GM23248 (cell line): ENCODE results near the gene PNKP. TPM values are rescaled to one million over a fixed set of nuclear protein-coding genes. Genes with fewer than 3 reads are reported as not detected.

Experiments used
- DNase-seq: peaks from one replicate; pipeline ENCODE4 v3.0.0-alpha.2; 2015
- H2AFZ ChIP-seq: fragments of 200-600 bp; sonication (generic); 2 replicates; pipeline ENCODE4 v1.6.1; 2016; ENCODE audit warnings: antibody characterized with exemption
- H3F3A ChIP-seq: fragments of 200-600 bp; sonication (generic); 2 replicates; pipeline ENCODE4 v1.6.1; 2016; ENCODE audit warnings: mild to moderate bottlenecking, antibody characterized with exemption, mixed run types; ENCODE audit not compliant: insufficient read depth
- H3K27ac ChIP-seq: fragments of 200-600 bp; sonication (generic); 2 replicates; pipeline ENCODE4 v1.5.1; 2016; ENCODE audit warnings: mild to moderate bottlenecking
- H3K27me3 ChIP-seq: fragments of 200-600 bp; sonication (generic); replicated peaks from 2 replicates; pipeline ENCODE4 v1.6.1; 2016; ENCODE audit warnings: mild to moderate bottlenecking; ENCODE audit not compliant: insufficient read depth
- H3K36me3 ChIP-seq: fragments of 200-600 bp; sonication (generic); 2 replicates; pipeline ENCODE4 v1.6.1; 2016; ENCODE audit warnings: low read depth, mild to moderate bottlenecking
- H3K4me1 ChIP-seq: fragments of 200-600 bp; sonication (generic); 2 replicates; pipeline ENCODE4 v1.6.1; 2016; ENCODE audit warnings: mild to moderate bottlenecking; ENCODE audit not compliant: insufficient read depth
- H3K4me2 ChIP-seq: fragments of 200-600 bp; sonication (generic); one replicate; pipeline ENCODE4 v1.6.1; 2016; ENCODE audit warnings: mild to moderate bottlenecking; ENCODE audit not compliant: unreplicated experiment
- H3K4me3 ChIP-seq: fragments of 200-600 bp; sonication (generic); 2 replicates; pipeline ENCODE4 v1.5.1; 2016; ENCODE audit warnings: mild to moderate bottlenecking
- H3K79me2 ChIP-seq: fragments of 200-600 bp; sonication (generic); 2 replicates; pipeline ENCODE4 v1.6.1; 2016; ENCODE audit warnings: mild to moderate bottlenecking; ENCODE audit not compliant: insufficient read depth
- H3K9ac ChIP-seq: fragments of 200-600 bp; sonication (generic); 2 replicates; pipeline ENCODE4 v1.6.1; 2016; ENCODE audit warnings: mild to moderate bottlenecking
- H3K9me2 ChIP-seq: fragments of 200-600 bp; sonication (generic); 2 replicates; pipeline ENCODE4 v1.6.1; 2016; ENCODE audit warnings: mixed run types, mild to moderate bottlenecking, moderate library complexity; ENCODE audit not compliant: insufficient read depth
- H3K9me3 ChIP-seq: fragments of 200-600 bp; sonication (generic); one replicate; pipeline ENCODE4 v1.6.1; 2017; ENCODE audit warnings: low read depth
- H4K20me1 ChIP-seq: fragments of 200-600 bp; sonication (generic); 2 replicates; pipeline ENCODE4 v1.6.0; 2016; ENCODE audit not compliant: insufficient read depth
- EZH2 ChIP-seq: fragments of 200-600 bp; sonication (generic); IDR thresholded peaks from 2 replicates; pipeline ENCODE4 v1.6.1; 2018; ENCODE audit warnings: antibody characterized with exemption, mild to moderate bottlenecking; ENCODE audit not compliant: insufficient read depth, poor library complexity, severe bottlenecking
- EZH2phosphoT487 ChIP-seq: fragments of 200-600 bp; sonication (generic); IDR thresholded peaks from 2 replicates; pipeline ENCODE4 v1.6.1; 2018; ENCODE audit warnings: antibody characterized with exemption, moderate library complexity, mild to moderate bottlenecking, low read depth; ENCODE audit not compliant: insufficient read depth
- WGBS, 2 experiments: methylation state at CpG; one replicate each; pipeline ENCODE4 v1.1.6; 2015 to 2017; ENCODE audit warnings: low lambda C conversion rate in 2 of 2, low coverage in 1 of 2; ENCODE audit errors: missing lambda C conversion rate in 2 of 2; 5-methylcytosine and 5-hydroxymethylcytosine counted together
- in situ Hi-C: fragments of 300-500 bp; cut with MboI; formaldehyde crosslinking; loops from 2 replicates; pipeline ENCODE4 v1.15.0; 2020
- polyA plus RNA-seq: library from polyadenylated mRNA; unstranded; fragments of >200 nt; fragmentation: Nextera tagmentation; extraction: Ambion mirVana; gene quantifications from 2 replicates; pipeline ENCODE4 v1.2.1, GENCODE V29; 2016
- total RNA-seq: library from RNA; depleted of rRNA; stranded (reverse); fragments of >200 nt; shearing (Covaris generic); gene quantifications from 2 replicates; pipeline ENCODE4 v1.2.3, GENCODE V29; 2014

Gene PNKP
- total and polyA plus RNA-seq, 2 experiments from 2014 or later = 31.5 to 42.2 TPM

DNA sequence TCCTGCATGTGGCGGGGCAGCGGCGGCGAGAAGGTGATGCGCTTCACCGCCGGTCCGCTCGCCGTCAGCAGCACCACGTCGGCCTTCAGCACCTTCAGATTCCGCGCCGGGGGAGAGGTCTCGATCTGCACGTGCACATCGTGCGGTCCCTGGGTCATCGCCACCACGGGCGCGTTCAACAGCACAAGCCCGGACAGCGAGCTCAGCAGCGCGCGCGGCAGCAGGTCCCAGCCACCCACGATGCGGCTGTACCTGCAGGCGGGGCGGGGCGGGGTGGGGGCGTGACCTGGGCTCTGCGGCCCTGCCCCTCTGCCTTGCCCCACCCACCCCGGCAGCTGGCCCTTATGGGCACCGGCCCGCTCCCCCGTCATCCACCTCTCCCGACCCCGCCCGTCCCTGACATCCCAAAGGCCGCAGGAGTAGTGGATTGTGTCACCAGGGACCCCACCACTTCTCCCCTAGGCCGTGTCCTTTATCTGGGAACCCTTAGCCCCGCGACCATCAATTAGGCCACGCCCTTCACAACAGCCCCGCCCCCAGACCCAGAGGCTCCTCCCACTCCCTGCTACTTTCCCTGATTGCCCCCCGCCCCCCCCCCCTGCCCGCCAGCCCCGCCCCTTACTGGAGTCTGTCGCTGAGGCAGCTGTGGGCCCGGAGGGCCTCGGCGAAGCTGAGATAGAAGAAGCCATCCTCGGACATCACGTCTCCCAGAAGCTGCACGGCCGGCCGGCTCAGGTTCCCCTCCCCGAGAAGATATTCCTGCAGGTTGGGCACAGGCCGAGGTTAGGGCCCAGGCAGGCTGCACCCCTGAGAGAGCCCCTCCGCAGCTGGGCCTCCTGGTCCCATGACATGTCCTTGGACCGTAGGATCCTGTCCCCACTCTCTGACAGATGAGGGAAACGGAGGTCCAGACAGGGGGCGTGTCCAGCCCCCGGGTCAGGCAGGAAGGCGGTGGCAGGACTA, 23.3 kb upstream of the PNKP start:
- TF ChIP-seq EZH2 (no peak), EZH2phosphoT487 (no peak)
- in situ Hi-C loops = no loop called here
- WGBS, 2 experiments = 16 to 19% methylated on average over 38 to 68 of the region's 69 CpGs
- H3K27ac ChIP-seq = no peak overlapping the region
- no peak overlapping the region for H3K4me2 ChIP-seq
- H3K27me3 ChIP-seq = no peaks in the 10 kb centered on the region
- no peaks in the 10 kb centered on the region for H3K4me1 ChIP-seq
- no peak overlapping the region for H3K9ac ChIP-seq
- no peaks in the 10 kb centered on the region for H3F3A ChIP-seq
- DNase-seq = peak; percentile 31
- H3K9me2 ChIP-seq = no peaks in the 10 kb centered on the region
- no peak overlapping the region; the same call in 1 of the 2 replicates for H3K4me3 ChIP-seq
- no peak overlapping the region for H2AFZ ChIP-seq
- H3K79me2 ChIP-seq = no peaks in the 10 kb centered on the region
- H3K36me3 ChIP-seq = no peaks in the 10 kb centered on the region
- no peaks in the 10 kb centered on the region for H4K20me1 ChIP-seq
- H3K9me3 ChIP-seq = no peaks in the 10 kb centered on the region

DNA sequence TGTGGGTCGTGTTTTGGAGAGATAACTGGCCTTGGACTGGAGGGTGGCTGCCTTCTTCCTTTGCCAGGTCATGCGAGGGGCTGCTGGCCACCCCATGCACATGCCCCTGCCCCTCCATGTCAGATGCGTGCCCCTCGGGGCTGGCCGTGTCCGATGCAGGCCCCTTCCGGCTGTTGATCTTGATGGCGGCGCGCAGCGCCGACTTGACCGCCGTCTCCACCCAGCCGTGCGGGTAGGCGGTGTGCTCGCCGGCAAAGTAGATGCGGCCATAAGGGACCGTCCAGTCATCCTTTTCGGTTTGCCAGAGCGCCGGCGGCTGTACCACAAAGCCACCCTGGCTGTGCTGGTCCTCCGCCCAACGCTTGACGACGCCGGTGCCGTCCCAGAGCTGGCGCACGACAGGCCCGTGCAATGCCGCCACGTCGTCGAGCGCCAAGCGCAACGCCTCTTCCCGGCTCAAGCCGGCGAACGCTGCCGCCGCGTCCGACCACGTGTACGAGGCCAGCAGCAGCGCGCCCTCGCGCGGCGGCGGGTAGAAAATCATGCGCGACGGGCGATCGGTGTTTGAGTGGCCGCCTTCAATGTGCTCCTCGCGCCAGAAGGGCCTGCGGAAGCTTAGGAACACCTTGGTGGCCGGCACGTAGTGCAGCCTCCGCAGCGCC, 22.4 kb upstream of the PNKP start:
- DNase-seq = peak; percentile 82
- WGBS, 2 experiments = 21 to 26% methylated on average over 69 to 71 of the region's 71 CpGs
- Histone ChIP-seq H3K36me3 (no peaks in the 10 kb centered on the region), H3K9ac (no peak overlapping the region), H3K27ac (no peak overlapping the region), H3K79me2 (no peaks in the 10 kb centered on the region), H3K9me3 (no peaks in the 10 kb centered on the region), H3K27me3 (no peaks in the 10 kb centered on the region), H3K4me2 (no peak overlapping the region), H3F3A (no peaks in the 10 kb centered on the region), H2AFZ (no peak overlapping the region), H3K9me2 (no peaks in the 10 kb centered on the region), H3K4me3 (no peak overlapping the region; the same call in 1 of the 2 replicates), H3K4me1 (no peaks in the 10 kb centered on the region), H4K20me1 (no peaks in the 10 kb centered on the region)
- in situ Hi-C loops = no loop called here
- no peak for TF ChIP-seq EZH2

DNA sequence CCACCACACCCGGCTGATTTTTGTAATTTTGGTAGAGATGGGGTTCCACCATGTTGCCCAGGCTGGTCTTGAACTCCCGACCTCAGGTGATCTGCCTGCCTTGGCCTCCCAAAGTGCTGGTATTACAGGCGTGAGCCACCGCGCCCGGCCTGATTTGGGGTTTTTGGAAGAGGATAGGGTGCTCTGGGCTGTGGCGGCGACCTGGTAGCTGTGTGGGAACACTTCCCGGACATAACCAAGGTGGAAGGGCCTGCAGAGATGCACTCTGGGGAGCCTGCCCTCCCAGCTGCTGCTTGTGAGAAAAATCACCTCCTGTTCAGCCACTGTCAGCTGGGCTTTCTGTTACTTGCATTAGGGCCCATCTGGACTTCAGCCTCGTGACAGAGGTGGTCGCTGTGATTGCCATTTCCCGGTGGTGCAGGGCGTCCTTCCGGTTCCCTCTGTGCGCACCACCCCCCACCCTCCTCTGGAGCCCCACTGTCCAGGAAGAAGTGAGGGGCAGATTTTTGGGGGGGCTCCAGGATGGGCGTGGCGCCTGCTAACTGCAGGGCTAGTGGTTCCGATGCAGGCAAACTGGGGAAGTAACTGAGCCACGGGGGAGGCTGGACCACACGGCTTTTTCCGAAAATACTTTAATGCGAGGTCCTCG, 21.8 kb upstream of the PNKP start:
- in situ Hi-C loops = no loop called here
- Histone ChIP-seq H3K27ac (no peak overlapping the region), H3K9ac (no peak overlapping the region), H3F3A (no peaks in the 10 kb centered on the region), H3K27me3 (no peaks in the 10 kb centered on the region), H3K36me3 (no peaks in the 10 kb centered on the region; the same call in 1 of the 2 replicates), H3K9me3 (no peaks in the 10 kb centered on the region), H3K4me1 (no peaks in the 10 kb centered on the region), H3K4me2 (no peak overlapping the region), H3K9me2 (no peaks in the 10 kb centered on the region), H3K4me3 (no peak overlapping the region), H4K20me1 (no peaks in the 10 kb centered on the region), H3K79me2 (no peaks in the 10 kb centered on the region), H2AFZ (no peak overlapping the region)
- TF ChIP-seq EZH2phosphoT487 (no peak), EZH2 (no peak)
- 94 to 95% methylated on average over 23 of the region's 23 CpGs for WGBS, 2 experiments
- no peak for DNase-seq

DNA sequence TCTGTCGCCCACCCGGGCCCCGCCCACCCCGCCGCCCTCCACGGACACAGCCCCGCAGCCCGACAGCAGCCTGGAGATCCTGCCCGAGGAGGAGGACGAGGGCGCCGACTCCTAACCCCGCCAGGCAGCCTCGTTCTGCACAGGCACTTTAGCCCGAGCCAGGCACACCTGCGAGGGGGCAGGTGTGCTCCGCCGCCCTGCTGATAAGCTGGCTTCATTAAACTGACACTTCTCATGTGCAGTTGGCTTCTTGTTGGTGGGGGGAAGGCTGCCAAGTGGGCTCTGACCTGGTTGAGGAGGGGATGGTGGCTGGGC, 21.1 kb upstream of the PNKP start:
- TF ChIP-seq EZH2phosphoT487 = no peak
- TF ChIP-seq EZH2 = no peak
- H3K9me3 ChIP-seq = no peaks in the 10 kb centered on the region
- no peaks in the 10 kb centered on the region for H3K79me2 ChIP-seq
- H3K9me2 ChIP-seq = no peaks in the 10 kb centered on the region
- H3K4me2 ChIP-seq = no peak overlapping the region
- no peaks in the 10 kb centered on the region for H3F3A ChIP-seq
- H3K36me3 ChIP-seq = peaks cover 6% of the 10 kb centered on the region; the same call in 1 of the 2 replicates
- 91 to 97% methylated on average over 14 to 18 of the region's 18 CpGs for WGBS, 2 experiments
- H4K20me1 ChIP-seq = no peaks in the 10 kb centered on the region
- in situ Hi-C loops = no loop called here
- H3K4me3 ChIP-seq = no peak overlapping the region
- DNase-seq = no peak
- H3K9ac ChIP-seq = no peak overlapping the region
- no peaks in the 10 kb centered on the region for H3K27me3 ChIP-seq
- H2AFZ ChIP-seq = no peak overlapping the region
- H3K4me1 ChIP-seq = no peaks in the 10 kb centered on the region
- no peak overlapping the region for H3K27ac ChIP-seq
